Stimulated activated CD4-positive, alpha-beta T cell treated with anti-CD3 and anti-CD28 coated beads, Interleukin-1b, Interleukin-23, amount 100 ng/mL, for 24 hours (primary cell): ENCODE results near the gene RPL7A.
"Not testable (repeated sequence)": the region's sequence is repeated elsewhere in the genome, so short reads cannot be mapped to it uniquely, and the experiment has no call there.

Experiments
- DNase-seq, 4 experiments: peaks; one replicate each; pipeline ENCODE4 v3.0.0-alpha.2; 2020; ENCODE audit warnings: low read depth in 4 of 4, low spot score in 1 of 4

The RPL7A gene

GRCh38 chr9:133367778-133368177 lies 19.8 kb downstream of the RPL7A start:
- DNase-seq: no peak

- no peak for DNase-seq
Observed at GRCh38 chr9:133368249-133368881, 20.3 kb downstream of the RPL7A start.

GRCh38 chr9:133369422-133369821 lies 21.4 kb downstream of the RPL7A start:
- no peak for DNase-seq

GRCh38 chr9:133369933-133370332 lies 21.9 kb downstream of the RPL7A start:
- DNase-seq: no peak

GRCh38 chr9:133370685-133371084 lies 22.7 kb downstream of the RPL7A start:
- DNase-seq: no peak

- peak in 3 of 4 experiments; percentile 49 to 80 (median 67) for DNase-seq
Observed at GRCh38 chr9:133371261-133371711, 23.3 kb downstream of the RPL7A start.

- DNase-seq: no peak
Observed at GRCh38 chr9:133372144-133372543, 24.1 kb downstream of the RPL7A start.

- no peak for DNase-seq
Observed at GRCh38 chr9:133374612-133375115, 26.6 kb downstream of the RPL7A start.

- DNase-seq: no peak
Observed at GRCh38 chr9:133375116-133375723, 27.2 kb downstream of the RPL7A start.

GRCh38 chr9:133375724-133376654 lies 28.0 kb downstream of the RPL7A start, which contains the start of the genes STKLD1 and SURF4:
TSS of gene STKLD1 (plus strand) at chr9:133376366. CDS start at chr9:133376474, 108 bp downstream.
TSS of gene SURF4 (minus strand) at chr9:133376060. CDS start at chr9:133375969, 91 bp downstream.
- DNase-seq: peak; percentile 82 to 92 (median 90)

- DNase-seq: not testable (repeated sequence)
Observed at GRCh38 chr9:133377280-133377679, 29.3 kb downstream of the RPL7A start.

- DNase-seq: no peak
Observed at GRCh38 chr9:133377721-133378216, 29.8 kb downstream of the RPL7A start.

GRCh38 chr9:133378408-133378962 lies 30.5 kb downstream of the RPL7A start:
- DNase-seq: no peak

GRCh38 chr9:133379153-133380086 lies 31.4 kb downstream of the RPL7A start:
- DNase-seq: no peak

- no peak for DNase-seq
Observed at GRCh38 chr9:133380734-133381133, 32.7 kb downstream of the RPL7A start.

GRCh38 chr9:133382507-133383141 lies 34.6 kb downstream of the RPL7A start:
- no peak for DNase-seq

- no peak for DNase-seq
Observed at GRCh38 chr9:133383438-133383837, 35.4 kb downstream of the RPL7A start.

- DNase-seq: no peak
Observed at GRCh38 chr9:133384736-133385321, 36.8 kb downstream of the RPL7A start.

GRCh38 chr9:133385452-133385851 lies 37.4 kb downstream of the RPL7A start:
- DNase-seq: no peak
